ENCODE data around the gene BZW2. TPM values are rescaled to one million over a fixed set of nuclear protein-coding genes. Genes with fewer than 3 reads are reported as not detected.

Gene BZW2
- total RNA-seq, 2 donors from 2014 or later: 19.5 to 40.9 TPM

- no peak for ATAC-seq (ENCODE audit: insufficient number of reproducible peaks, low FRiP score, low read depth)
- TF ChIP-seq CTCF (IDR thresholded peaks at IDR 0.05): no peak
Measured at GRCh38 chr7:16616122-16616521, 29.9 kb upstream of the BZW2 start.

GRCh38 chr7:16616542-16616941, 29.4 kb upstream of the BZW2 start:
- Histone ChIP-seq H3K9me3 (no peaks in the 10 kb centered on the region), H3K4me1 (ENCODE audit: control insufficient read depth in 1 of 2, low read depth in 2 of 2) (no peaks in the 10 kb centered on the region), H3K27me3 (replicated peaks; ENCODE audit: insufficient read depth) (no peaks in the 10 kb centered on the region), H3K36me3 (peaks cover 18% of the 10 kb centered on the region), H3K27ac (no peak overlapping the region), H3K4me3 (no peak overlapping the region)
- DNase-seq (ENCODE audit: low spot score) (no peak), ATAC-seq (ENCODE audit: insufficient number of reproducible peaks, low FRiP score, low read depth) (no peak)
- no peak for TF ChIP-seq CTCF (IDR thresholded peaks at IDR 0.05)

More at GRCh38 chr7:16616122-16616521, 29.9 kb upstream of the BZW2 start:
- H3K27me3 ChIP-seq (replicated peaks; ENCODE audit: insufficient read depth): no peaks in the 10 kb centered on the region
- DNase-seq (ENCODE audit: low spot score): no peak
- peaks cover 18% of the 10 kb centered on the region for H3K36me3 ChIP-seq
- H3K9me3 ChIP-seq: no peaks in the 10 kb centered on the region
- no peaks in the 10 kb centered on the region for H3K4me1 ChIP-seq (ENCODE audit: control insufficient read depth in 1 of 2, low read depth in 2 of 2)
- no peak overlapping the region for H3K4me3 ChIP-seq
- no peak overlapping the region for H3K27ac ChIP-seq

- H3K27ac ChIP-seq: no peak overlapping the region
- H3K4me1 ChIP-seq (ENCODE audit: control insufficient read depth in 1 of 2, low read depth in 2 of 2): no peaks in the 10 kb centered on the region
- no peaks in the 10 kb centered on the region for H3K27me3 ChIP-seq (replicated peaks; ENCODE audit: insufficient read depth)
- no peak overlapping the region for H3K4me3 ChIP-seq
- DNase-seq (ENCODE audit: low spot score) (no peak), ATAC-seq (ENCODE audit: insufficient number of reproducible peaks, low FRiP score, low read depth) (no peak)
- H3K9me3 ChIP-seq: no peaks in the 10 kb centered on the region
- peaks cover 18% of the 10 kb centered on the region for H3K36me3 ChIP-seq
- TF ChIP-seq CTCF (IDR thresholded peaks at IDR 0.05): no peak
Measured at GRCh38 chr7:16619979-16620408, 26.0 kb upstream of the BZW2 start.

GRCh38 chr7:16626388-16626787, 19.6 kb upstream of the BZW2 start:
- no peak overlapping the region for H3K4me3 ChIP-seq
- no peaks in the 10 kb centered on the region for H3K27me3 ChIP-seq (replicated peaks; ENCODE audit: insufficient read depth)
- DNase-seq (ENCODE audit: low spot score) (no peak), ATAC-seq (ENCODE audit: insufficient number of reproducible peaks, low FRiP score, low read depth) (no peak)
- H3K36me3 ChIP-seq: peaks cover 11% of the 10 kb centered on the region
- no peak overlapping the region for H3K27ac ChIP-seq
- no peaks in the 10 kb centered on the region for H3K9me3 ChIP-seq
- TF ChIP-seq CTCF (IDR thresholded peaks at IDR 0.05): no peak
- no peaks in the 10 kb centered on the region for H3K4me1 ChIP-seq (ENCODE audit: control insufficient read depth in 1 of 2, low read depth in 2 of 2)

GRCh38 chr7:16627236-16627635, 18.7 kb upstream of the BZW2 start:
- no peak for TF ChIP-seq CTCF (IDR thresholded peaks at IDR 0.05)
- no peak overlapping the region for H3K27ac ChIP-seq
- no peaks in the 10 kb centered on the region for H3K27me3 ChIP-seq (replicated peaks; ENCODE audit: insufficient read depth)
- no peaks in the 10 kb centered on the region for H3K4me1 ChIP-seq (ENCODE audit: control insufficient read depth in 1 of 2, low read depth in 2 of 2)
- no peaks in the 10 kb centered on the region for H3K9me3 ChIP-seq
- no peak overlapping the region for H3K4me3 ChIP-seq
- no peak for ATAC-seq (ENCODE audit: insufficient number of reproducible peaks, low FRiP score, low read depth)
- no peak for DNase-seq (ENCODE audit: low spot score)
- peaks cover 7% of the 10 kb centered on the region for H3K36me3 ChIP-seq
